ENCODE measurements around the gene FAM151A.

DNA sequence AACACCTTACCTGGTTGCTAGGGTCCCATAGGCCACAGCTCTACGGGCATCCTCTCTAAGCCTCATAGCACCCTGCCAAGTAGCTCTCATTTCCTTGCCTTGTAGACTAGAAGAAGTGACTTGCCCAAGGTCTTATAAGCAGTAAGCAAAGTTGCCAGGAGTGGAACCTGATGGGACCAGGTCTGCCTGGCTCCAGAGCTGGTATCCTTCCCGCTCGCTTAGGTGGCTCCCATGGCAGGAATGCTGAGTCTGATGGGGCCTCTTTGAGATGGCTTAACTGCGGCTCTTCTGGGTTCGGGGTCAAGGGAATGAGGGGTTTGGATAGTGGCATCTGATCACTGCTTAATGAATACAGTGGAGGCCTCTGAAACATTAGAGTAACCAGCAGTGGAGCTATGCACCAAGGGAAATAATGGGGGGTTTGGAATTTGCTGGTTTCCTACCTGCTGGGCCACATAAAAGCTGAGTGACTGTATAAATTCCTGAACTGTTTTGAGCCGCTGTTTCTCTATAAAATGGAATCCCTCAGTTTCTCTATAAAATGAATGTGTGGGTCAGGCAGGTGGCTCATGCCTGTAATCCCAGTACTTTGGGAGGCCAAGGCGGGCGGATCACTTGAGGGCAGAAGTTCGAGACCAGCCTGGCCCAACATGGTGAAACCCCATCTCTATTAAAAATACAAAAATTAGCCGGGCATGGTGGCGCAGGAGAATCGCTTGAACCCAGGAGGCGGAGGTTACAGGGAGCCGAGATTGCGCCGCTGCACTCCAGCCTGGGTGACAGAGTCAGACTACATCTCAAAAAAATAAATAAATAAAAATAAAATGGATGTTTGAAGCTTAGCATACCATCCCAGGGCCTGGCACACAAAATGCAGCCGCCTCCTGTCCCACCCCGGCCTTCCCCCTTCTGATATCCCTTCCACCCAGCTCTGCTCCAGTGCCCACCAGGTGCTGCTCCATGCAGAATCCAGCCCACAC lies 12.4 kb downstream of the FAM151A start:
- TF ChIP-seq TEAD4 (IDR thresholded peaks at IDR 0.05) (no peak), YY1 (IDR thresholded peaks at IDR 0.05; ENCODE audit: low read depth) (no peak)
- TF ChIP-seq, protein P1, sequence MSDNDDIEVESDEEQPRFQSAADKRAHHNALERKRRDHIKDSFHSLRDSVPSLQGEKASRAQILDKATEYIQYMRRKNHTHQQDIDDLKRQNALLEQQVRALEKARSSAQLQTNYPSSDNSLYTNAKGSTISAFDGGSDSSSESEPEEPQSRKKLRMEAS (IDR thresholded peaks at IDR 0.05) = no peak
- TF ChIP-seq, protein P2, sequence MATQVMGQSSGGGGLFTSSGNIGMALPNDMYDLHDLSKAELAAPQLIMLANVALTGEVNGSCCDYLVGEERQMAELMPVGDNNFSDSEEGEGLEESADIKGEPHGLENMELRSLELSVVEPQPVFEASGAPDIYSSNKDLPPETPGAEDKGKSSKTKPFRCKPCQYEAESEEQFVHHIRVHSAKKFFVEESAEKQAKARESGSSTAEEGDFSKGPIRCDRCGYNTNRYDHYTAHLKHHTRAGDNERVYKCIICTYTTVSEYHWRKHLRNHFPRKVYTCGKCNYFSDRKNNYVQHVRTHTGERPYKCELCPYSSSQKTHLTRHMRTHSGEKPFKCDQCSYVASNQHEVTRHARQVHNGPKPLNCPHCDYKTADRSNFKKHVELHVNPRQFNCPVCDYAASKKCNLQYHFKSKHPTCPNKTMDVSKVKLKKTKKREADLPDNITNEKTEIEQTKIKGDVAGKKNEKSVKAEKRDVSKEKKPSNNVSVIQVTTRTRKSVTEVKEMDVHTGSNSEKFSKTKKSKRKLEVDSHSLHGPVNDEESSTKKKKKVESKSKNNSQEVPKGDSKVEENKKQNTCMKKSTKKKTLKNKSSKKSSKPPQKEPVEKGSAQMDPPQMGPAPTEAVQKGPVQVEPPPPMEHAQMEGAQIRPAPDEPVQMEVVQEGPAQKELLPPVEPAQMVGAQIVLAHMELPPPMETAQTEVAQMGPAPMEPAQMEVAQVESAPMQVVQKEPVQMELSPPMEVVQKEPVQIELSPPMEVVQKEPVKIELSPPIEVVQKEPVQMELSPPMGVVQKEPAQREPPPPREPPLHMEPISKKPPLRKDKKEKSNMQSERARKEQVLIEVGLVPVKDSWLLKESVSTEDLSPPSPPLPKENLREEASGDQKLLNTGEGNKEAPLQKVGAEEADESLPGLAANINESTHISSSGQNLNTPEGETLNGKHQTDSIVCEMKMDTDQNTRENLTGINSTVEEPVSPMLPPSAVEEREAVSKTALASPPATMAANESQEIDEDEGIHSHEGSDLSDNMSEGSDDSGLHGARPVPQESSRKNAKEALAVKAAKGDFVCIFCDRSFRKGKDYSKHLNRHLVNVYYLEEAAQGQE (IDR thresholded peaks at IDR 0.05; ENCODE audit: low read depth) = no peak
- TF ChIP-seq, protein P3, sequence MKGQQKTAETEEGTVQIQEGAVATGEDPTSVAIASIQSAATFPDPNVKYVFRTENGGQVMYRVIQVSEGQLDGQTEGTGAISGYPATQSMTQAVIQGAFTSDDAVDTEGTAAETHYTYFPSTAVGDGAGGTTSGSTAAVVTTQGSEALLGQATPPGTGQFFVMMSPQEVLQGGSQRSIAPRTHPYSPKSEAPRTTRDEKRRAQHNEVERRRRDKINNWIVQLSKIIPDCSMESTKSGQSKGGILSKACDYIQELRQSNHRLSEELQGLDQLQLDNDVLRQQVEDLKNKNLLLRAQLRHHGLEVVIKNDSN (IDR thresholded peaks at IDR 0.05) = no peak
